NCI-H774 (cell line): ENCODE results near the gene SDHA.
A peak's percentile ranks its signal among the peaks of the same experiment; 100 is the strongest.
"Not testable (repeated sequence)": the region's sequence is repeated elsewhere in the genome, so short reads cannot be mapped to it uniquely, and the experiment has no call there.

Experiments
- DNase-seq: peaks from one replicate; lab custom pipeline; 2025; lab: John Stamatoyannopoulos, UW

Gene SDHA

DNA sequence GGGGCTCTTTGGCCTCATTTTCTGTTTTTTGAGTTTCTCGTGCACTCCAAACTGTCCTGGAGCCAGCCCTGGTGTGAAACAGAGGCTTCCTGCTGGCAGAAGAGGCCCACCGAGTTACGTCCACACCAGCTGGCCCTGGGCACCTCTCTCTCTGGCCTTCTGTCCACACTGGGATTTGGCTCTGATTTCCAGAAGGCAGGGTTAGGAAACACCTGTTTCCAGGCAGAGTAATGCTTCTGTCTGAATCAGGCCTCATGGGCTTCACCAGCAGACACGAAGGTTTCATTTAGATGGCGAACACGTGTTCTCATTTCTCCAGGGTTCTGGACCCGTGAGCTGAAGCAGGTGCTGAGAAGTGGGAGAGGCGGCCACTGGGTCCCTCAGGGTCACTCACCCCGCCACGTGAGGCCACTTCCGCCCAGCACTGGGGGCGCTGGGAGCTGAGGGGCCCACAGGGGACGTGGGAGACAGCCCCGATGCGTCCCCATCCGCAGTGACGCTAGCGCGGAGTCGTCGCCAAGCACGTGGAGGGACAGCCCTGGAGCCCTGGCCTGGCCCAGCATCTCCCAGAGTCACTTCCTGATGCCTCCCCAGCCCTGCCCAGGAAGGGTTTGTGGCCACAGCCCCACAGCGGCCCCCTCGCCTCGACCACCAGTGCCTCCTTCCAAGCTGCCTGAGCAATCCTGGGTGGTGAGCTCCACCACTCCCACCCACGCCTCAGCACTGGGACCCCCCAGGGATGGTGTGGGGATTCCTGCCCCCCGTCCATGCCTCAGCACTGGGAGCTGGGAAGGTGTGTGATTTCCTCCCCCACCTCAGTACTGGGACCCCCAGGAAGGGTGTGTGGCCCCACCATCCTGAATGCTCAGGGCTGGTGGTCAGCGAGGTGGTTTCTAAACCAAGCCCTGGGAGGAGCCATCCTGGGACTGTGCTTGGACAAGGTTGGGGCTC lies 31.8 kb upstream of the SDHA start:
- DNase-seq, result no peak

DNA sequence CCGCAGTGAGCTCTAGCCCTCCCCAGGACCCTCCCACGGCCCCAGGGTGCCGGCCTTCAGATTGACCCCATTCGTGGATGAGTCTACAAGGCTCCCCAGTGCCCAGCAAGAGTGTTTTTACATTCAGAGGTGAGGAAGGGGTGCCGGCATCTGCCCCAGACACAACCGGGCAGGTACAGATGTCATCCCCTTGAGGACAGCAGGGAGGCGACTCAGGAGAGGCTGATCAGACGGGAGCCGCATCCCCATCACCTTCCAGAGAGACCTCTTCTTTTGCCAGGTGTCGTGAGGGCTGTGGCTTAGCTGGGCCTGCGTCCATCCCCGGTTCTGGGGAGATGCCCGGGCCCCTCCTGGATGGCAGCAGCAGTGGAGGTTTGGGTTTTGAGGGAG lies 31.1 kb upstream of the SDHA start:
- no peak for DNase-seq

DNA sequence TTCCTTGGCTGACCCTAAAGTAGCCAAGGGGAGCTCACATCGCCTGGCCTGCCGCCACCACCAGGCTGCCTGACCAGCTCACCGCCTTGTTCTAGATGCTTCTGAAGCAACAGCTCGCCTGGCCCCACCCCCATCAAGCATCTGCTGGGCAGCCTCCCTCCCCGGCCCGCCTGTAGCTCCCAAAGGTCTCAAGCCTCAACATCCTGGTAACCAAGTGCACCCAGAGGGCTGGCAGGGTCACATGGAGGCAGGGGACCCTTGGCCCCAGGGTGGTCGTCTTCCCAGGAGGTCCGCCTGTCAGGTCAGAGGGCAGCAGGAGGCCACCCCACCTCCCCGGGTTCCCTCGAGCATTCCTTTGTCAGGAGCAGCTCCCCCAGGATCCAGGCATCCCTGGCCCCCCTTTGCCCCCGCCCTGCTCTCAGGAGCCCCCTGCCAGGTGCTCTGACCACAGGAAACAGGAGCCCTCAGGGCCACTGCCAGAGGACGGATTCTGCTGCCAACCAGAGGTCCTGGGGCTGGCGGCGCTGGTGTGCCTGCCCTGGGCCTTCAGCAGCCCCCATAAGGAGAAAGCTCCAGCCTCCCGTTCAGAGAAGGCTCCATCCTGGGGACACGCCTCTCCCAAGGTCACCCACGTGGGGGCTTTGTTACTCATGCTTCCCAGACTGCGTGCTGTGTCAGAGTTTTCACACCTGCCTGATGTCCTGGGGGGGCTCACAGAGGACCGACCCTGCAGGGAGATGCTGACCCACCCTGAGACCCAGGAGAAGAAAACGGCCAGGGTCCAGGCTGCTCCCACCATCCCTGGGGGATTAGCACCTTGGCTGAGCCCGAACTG lies 30.3 kb upstream of the SDHA start:
- no peak for DNase-seq

DNA sequence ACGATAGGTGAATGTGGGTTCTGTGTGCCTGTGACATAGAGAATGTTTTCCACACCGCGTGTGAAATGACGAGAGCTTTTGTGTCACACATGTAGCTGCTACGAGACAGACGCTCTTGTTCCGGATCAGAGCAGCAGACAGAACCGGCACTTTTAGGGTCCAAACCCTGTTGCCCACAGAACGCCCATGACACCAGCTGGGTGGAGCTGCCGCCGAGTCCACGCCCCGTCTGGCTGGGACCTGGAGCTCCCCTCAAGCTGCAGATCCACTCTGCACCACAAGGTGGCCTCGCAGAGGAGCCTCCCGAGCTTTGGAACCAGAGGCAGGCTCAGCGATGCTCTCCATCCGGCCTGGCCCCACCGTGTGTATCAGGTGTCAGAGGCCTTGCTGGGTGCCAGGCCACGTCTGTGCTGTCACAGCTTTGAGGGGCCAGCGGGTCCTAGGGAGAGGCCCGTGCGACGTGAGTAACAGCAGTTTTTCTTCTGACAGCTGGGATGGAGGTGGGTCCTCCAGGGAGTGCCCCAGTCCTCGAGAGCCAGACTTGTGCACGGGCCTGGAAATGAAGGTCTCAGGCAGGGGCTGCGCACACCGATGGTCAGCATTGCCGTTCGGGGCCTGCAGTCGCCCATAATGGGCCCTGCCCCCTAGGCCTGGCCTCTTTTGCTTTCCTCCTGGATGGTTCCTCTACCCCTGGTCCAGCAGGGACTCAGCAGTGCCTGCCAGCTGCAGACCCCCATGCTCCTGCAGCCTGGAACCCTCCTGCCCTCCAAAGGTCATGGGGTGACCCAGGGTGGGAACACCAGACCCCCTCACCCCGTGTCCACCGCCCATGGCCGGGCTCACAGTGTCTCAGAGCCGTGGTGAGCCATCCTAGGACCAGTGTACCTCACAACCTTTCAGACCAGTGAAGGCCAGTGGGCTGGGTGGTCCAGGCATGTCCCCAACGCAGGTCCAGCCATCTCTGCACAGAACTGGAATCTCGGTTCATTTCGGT lies 29.3 kb upstream of the SDHA start:
- peak; percentile 94 for DNase-seq

DNA sequence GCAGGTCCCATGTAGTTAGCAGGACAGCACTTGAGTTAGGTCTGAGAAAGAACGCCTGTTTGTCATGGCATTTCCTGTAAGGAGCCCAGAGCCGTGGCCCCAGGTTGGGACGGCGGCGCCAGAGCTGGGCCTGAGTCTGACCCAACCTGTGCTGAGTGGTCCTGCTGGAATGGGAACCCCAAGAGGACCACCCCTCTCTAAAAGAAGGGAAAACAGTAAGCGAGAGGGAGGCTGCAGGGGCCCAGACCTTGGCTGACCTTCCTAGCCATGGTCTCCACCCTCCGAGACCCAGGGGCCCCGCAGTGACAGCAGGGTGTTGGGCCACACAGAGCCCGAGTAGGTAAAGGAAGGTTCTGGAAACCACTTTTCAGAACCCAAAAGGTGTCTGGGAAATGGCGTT lies 28.6 kb upstream of the SDHA start:
- DNase-seq, result no peak

DNA sequence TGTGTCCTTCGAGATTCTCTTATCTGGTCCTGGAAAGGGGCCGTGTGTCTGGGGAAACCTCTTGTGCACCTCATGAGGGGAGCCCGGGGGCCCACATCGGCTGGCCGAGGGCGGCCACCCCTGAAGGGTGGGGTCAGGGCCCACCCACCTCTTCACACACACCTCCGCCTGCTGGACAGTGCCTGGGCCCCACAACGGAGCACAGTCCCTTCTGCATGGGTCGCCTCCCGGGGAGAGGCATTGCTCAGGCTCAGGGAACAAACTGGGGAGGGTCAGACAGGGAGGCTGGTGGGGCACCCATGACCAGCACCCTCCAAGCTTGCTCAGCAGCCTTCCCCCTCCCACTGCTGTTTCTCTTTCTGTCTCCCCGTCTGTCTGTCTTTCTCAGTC lies 28.1 kb upstream of the SDHA start:
- no peak for DNase-seq

DNA sequence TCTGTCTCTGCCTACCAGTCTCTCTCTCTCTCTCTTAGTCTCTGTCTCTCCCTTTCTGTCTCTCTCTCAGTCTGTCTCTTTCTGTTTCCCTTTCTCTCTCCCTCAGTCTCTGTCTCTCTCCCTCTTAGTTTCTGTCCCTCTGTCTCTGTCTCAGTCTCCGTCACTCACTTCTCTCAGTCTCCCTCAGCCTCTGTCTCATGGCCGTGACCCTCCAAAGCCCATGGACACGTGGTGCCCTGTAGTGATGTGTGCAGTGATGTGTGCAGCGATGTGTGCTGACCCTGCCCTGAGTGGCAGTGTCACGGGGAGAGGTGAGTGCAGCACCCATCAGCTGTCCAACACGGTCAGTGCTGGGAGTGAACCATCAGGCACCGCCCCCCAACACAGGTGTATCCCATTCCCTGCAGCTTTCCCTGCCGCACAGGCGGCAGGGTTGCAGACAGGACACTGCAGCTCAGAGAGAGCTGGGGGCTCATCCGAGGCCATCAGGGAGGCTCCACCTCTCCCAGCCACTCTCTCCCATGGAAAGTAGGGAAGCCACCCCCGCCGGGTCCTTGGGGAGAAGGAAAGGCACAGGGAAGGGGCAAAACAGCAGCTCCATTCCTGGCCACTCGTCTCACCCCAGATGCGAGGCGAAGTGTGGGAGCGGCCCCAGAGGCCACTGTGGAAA lies 27.6 kb upstream of the SDHA start:
- DNase-seq, result peak; percentile 7

DNA sequence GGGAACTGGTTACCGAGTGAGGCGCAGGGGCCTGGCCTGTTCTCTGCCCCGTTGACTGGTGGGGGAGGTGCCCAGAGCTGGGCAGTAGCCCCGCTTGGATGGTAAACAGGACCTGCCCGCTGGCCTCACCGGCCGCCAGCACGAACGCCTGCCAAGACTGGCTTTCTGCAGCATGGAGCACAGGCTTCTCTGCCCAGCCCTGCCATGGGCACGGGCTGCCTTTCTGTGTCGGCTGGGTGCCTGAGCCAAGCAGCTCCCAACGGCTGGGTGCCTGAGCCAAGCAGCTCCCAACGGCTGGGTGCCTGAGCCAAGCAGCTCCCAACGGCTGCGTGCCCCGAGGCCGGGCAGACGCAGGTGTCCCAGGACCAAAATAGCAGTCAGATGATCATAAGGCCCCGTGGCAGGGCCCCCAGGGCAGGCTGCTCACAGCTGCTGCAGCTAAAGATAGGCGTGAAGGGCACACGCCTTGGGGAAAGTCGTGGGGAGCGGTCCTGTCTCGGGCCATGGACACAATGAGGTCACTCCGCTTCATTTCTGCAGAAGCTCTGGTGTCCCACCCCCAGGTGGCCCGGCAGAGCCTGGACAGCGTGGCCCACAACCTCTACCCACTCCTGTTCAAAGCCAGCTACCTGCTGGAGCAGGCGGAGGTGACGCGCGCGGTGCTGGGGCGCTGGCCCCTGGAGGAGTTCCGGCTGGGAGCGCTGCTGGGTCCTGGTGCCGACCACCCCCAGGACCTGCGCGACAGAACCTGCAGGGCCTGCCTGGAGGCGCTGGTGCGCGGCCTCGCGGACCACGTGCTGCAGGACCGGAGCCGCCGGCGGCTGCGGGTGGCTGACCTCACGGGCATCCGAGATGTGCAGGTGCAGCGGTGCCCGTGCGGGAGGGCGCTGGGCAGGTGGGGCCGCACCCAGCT lies 26.8 kb upstream of the SDHA start, which contains the start of gene LRRC14B:
Gene LRRC14B (plus strand): TSS at position 460 of the 913 bp plus-strand sequence. CDS start 44 bp downstream, at position 504.
- DNase-seq, result peak; percentile 62

DNA sequence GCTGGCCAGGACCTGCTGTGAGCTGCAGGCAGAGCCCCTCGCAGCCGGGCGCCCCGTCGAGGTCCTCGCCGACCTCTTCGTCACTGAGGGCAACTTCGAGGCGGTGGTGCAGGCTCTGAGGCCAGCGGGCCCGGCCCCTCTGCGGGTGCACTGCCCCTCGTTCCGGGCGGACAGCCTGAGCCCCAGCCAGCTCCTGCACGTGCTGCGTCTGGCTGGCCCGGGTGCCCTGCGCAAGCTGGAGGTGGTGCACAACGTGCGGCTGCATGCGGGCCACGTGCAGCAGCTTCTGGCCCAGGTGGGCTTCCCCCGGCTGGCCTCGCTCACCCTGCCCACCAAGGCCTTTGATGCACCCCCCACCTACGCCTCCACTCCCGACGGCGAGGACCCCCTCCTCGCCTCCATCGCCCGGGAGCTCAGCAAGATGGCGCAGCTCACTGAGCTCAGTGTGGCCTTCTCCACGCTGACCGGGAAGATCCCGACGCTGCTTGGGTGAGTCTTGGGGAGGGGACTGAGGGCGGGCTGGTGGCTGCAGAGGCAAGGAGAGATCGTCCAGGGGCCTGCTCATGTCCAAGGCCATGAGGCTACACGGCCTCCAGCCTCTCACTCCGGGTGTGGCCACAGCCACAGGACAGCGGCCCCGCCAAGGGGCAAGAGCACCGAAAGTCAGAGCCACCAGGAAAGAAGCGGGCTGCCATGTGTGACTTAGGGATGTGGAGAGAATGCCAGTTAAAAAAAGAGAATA lies 26.0 kb upstream of the SDHA start:
- no peak for DNase-seq

DNA sequence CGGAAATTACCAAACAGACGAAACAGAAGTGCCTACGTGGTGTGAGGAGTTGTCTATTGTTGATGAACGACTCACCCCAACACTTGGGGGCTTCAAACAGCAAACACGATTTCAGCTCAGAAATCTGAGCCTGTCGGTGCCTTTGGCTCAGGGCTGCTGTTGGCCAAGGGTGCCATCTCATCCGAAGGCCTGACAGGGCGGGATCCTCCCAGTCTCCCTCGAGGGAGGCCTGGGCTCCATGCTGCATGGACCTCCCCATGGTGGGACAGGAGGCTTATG lies 25.5 kb upstream of the SDHA start:
- no peak for DNase-seq

DNA sequence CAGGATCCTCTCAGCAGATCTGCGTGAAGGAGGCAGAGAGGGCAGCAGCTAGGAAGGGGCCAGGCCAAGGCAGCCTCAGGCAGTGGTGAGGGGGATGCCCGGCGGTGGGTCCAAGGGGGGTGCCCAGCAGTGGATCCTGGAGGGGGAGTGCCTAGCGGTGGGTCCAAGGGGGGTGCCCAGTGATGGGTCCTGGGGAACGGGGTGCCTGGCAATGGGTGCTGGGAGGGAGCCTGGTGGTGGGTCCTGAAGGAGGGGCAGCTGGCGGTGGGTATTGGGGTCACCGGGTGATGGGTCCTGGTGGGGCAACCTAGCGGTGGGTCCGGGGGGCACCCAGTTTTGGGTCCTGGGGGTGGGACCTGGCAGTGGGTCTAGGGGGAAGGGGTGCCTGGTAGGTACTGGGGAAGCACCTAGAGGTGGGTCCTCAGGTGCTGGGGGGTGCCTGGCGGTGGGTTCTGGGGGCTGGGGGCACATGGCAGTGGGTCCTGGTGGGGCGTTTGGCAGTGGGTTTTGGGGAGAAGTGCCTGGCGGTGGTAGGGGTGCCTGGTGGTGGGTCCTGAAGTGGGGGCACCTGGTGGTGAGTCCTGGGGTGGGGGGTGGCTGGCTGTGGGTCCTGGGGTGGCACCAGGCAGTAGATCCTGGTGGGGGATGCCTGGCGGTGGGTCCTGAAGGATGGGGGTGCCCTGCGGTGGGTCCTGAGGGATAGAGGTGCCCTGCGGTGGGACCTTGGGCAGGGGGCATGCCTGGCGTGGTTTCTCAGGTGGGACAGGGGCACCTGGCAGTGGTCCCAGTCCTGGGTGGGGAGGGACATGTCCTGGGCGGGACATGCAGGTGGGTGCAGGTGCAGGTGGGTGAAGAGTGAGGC lies 24.9 kb upstream of the SDHA start:
- DNase-seq, result no peak

DNA sequence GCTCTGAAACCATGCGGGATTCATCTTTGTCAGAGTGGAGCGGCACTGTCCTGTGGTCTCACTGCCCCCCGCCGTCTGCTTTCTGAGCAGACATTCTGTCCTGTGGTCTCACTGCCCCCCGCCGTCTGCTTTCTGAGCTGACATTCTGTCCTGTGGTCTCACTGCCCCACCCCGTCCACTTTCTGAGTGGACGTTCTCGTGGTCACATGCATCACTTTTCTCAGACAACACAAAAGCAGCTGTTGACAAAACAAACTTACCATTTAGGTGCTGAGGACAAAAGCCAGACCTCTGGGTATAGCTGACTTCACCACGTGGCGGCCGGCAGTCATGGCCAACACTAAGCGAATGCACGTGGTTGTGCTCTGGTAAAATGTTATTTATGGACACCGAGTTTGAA lies 24.0 kb upstream of the SDHA start:
- DNase-seq, result no peak

DNA sequence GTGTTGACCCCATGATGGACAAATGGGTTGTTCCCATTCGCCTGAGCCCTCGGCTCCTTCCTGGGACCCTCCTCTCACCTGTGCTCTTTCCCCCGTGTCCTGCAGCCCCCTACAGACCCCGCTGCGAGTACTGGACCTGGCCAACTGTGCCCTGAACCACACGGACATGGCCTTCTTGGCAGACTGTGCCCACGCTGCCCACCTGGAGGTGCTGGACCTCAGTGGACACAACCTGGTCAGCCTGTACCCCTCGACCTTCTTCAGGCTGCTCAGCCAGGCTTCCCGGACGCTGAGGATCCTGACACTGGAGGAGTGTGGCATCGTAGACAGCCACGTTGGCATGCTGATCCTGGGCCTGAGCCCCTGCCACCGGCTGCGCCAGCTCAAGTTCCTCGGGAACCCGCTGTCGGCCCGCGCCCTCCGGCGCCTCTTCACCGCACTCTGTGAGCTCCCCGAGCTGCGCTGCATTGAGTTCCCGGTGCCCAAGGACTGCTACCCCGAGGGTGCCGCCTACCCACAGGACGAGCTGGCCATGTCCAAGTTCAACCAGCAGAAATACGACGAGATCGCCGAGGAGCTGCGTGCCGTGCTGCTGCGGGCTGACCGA lies 23.4 kb upstream of the SDHA start:
- no peak for DNase-seq

DNA sequence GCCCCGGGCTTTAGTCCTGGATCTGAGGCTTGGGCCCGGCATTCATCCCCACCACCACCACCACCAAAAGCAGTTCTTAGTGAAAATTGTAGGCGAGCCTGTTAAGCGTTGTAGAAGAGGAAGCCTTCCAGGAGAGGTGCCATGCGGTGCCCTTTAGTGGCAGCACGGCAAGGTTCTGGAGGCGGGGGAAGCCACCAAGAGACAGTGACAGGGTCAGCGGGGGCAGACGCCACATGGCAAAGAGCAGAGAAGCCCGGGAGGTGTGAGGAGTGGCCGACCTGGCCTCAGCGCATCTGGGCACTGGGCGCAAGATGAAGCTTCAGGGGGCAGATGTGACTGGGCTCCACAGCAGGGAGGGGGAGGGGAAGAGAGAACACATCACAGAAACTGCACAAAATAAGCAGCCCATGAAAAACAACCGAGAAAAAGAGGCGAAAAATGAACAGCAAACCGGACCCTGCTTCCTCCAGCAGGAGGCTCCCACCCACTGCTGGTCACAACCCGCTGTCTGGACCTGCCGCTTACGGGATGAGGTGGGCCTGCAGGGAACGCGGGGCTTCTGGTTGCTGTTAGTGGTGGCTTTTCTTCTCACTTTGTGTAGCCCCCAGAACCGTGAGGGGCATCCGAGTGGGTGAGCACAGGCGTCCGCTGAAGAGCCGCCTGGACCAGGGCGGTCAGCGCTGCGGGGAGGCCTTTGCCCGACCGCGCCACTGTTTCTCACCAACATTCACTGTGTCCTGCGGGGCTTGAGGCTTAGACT lies 22.5 kb upstream of the SDHA start:
- DNase-seq, result no peak

DNA sequence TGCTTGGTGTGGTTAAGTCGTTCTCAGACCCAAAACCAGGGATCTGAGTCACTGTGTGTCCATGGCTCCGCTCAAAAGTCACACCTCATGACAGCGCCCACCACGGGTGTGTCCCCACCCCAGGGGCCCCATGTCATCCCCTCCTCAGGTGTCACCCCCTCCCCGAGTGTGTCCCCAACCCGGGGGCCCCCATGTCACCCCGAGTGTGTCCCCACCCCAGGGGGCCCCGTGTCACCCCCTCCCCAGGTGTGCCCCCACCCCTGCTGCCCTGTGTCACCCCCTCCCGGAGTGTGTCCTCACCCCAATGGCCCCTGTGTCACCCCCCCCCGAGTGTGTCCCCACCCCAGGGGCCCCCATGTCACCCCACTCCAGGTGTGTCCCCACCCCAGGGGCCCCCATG lies 21.8 kb upstream of the SDHA start:
- no peak for DNase-seq

DNA sequence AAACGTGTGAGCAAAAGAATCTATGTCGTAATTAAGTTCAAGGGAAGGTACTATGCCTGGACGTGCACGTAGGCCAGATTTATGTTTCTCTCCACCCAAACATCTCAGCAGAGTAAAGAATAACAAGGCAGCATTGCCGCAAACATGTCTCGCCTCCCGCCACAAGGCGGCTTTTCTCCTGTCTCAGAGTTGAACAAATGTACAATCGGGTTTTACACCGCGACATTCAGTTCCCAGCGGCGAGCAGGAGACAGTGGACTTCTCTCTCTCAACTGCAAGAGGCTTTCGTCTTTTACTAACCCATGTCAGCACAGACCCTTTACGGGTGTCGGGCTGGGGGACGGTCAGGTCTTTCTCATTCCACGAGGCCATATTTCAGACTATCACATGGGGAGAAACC lies 21.1 kb upstream of the SDHA start:
- not testable (repeated sequence) for DNase-seq

DNA sequence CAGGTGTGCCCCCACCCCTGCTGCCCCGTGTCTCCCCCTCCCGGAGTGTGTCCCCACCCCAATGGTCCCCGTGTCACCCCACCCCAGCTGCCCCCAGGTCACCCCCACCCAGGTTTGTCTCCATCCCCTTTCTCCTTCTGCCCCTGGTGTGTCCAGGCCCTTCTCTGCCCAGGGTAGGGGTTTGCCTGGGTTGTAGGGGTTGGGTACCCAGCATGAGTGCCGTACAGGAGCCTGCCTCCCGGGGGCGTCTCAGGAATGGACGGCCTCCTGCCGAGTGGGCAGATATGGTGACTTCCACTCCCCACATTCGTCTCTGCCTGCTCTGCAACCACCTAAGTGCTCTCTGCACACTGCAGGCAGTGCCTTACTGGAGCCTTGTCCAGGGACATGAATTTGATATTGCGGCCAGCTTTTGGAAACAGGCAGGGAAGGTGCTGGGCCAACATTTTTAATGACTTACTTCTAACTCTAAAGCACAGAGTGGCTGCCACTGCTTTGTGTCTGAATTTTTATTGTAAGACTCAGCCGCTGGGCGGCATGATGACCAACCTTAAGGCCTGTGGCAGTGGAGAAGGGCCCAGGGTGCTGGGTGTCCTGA lies 20.1 kb upstream of the SDHA start:
- no peak for DNase-seq
